Neutrophil (primary cell): ENCODE results near the gene REL.
"Not testable (repeated sequence)": the region's sequence is repeated elsewhere in the genome, so short reads cannot be mapped to it uniquely, and the experiment has no call there.

Experiments used
- H3K27ac ChIP-seq: fragments of 200-600 bp; sonication (generic); 2 replicates; pipeline ENCODE4 v1.5.1; 2016; ENCODE audit warnings: mild to moderate bottlenecking, moderate library complexity
- H3K27me3 ChIP-seq: fragments of 200-600 bp; sonication (generic); 2 replicates; pipeline ENCODE4 v1.6.0; 2016; ENCODE audit warnings: mild to moderate bottlenecking
- H3K36me3 ChIP-seq: fragments of 200-600 bp; sonication (generic); 2 replicates; pipeline ENCODE4 v1.5.1; 2017
- H3K4me1 ChIP-seq, 2 experiments: fragments of 200-600 bp in 1 of 2; sonication (generic) in 1 of 2; 1 replicate in 1 of 2; 2 replicates in 1 of 2; pipeline versions ENCODE4 v1.5.1 to v1.6.1; 2013 to 2016; ENCODE audit warnings: low read depth in 1 of 2, low read length in 1 of 2, mild to moderate bottlenecking in 1 of 2, moderate library complexity in 1 of 2; ENCODE audit not compliant: control insufficient read depth in 1 of 2, insufficient read depth in 1 of 2
- H3K4me3 ChIP-seq, 2 experiments: fragments of 200-600 bp in 1 of 2; sonication (generic) in 1 of 2; 1 replicate in 1 of 2; 2 replicates in 1 of 2; pipeline ENCODE4 v1.5.1; 2013 to 2016; ENCODE audit warnings: low read depth in 1 of 2, low read length in 1 of 2, mild to moderate bottlenecking in 1 of 2, moderate library complexity in 1 of 2
- H3K9me3 ChIP-seq: fragments of 200-600 bp; sonication (generic); 2 replicates; pipeline ENCODE4 v1.5.1; 2016
- CTCF ChIP-seq: fragments of 200-600 bp; sonication (generic); IDR thresholded peaks from 2 replicates; pipeline ENCODE4 v1.5.1; 2016; ENCODE audit warnings: antibody characterized with exemption

Gene REL

GRCh38 chr2:60898567-60898966 lies 17.2 kb downstream of the REL start:
- no peaks in the 10 kb centered on the region for H3K4me1 ChIP-seq
- no peak overlapping the region for H3K27ac ChIP-seq
- H3K9me3 ChIP-seq = no peaks in the 10 kb centered on the region
- H3K4me3 ChIP-seq = no peak overlapping the region
- TF ChIP-seq CTCF = no peak
- H3K36me3 ChIP-seq = peaks cover 89% of the 10 kb centered on the region
- no peaks in the 10 kb centered on the region for H3K27me3 ChIP-seq

- H3K4me3 ChIP-seq = no peak overlapping the region
- no peaks in the 10 kb centered on the region for H3K9me3 ChIP-seq
- peaks cover 88% of the 10 kb centered on the region for H3K36me3 ChIP-seq
- TF ChIP-seq CTCF = no peak
- no peaks in the 10 kb centered on the region for H3K27me3 ChIP-seq
- peak overlapping the region; percentile 27 for H3K27ac ChIP-seq
- no peaks in the 10 kb centered on the region for H3K4me1 ChIP-seq
Measured at GRCh38 chr2:60899230-60899891, 18.0 kb downstream of the REL start.

GRCh38 chr2:60899892-60900249 lies 18.5 kb downstream of the REL start:
- Histone ChIP-seq H3K27me3 (no peaks in the 10 kb centered on the region), H3K9me3 (no peaks in the 10 kb centered on the region), H3K36me3 (peaks cover 88% of the 10 kb centered on the region), H3K4me1 (no peaks in the 10 kb centered on the region), H3K4me3 (no peak overlapping the region), H3K27ac (peak overlapping the region; percentile 27)
- TF ChIP-seq CTCF = no peak

GRCh38 chr2:60901296-60901695 lies 19.9 kb downstream of the REL start:
- not testable (repeated sequence) for H3K27ac ChIP-seq, H3K9me3 ChIP-seq, H3K4me1 ChIP-seq, H3K27me3 ChIP-seq, H3K4me3 ChIP-seq
- H3K36me3 ChIP-seq = peaks cover 88% of the 10 kb centered on the region

- Histone ChIP-seq H3K27ac (peak overlapping the region; percentile 21), H3K36me3 (peaks cover 76% of the 10 kb centered on the region)
- not testable (repeated sequence) for H3K4me1 ChIP-seq, H3K9me3 ChIP-seq, H3K4me3 ChIP-seq, H3K27me3 ChIP-seq
Measured at GRCh38 chr2:60905867-60906266, 24.5 kb downstream of the REL start.

- peaks cover 71% of the 10 kb centered on the region for H3K36me3 ChIP-seq
- TF ChIP-seq CTCF = no peak
Measured at GRCh38 chr2:60906395-60906794, 25.0 kb downstream of the REL start.

GRCh38 chr2:60907329-60907728 lies 26.0 kb downstream of the REL start:
- H3K4me1 ChIP-seq = no peaks in the 10 kb centered on the region
- no peak for TF ChIP-seq CTCF
- no peaks in the 10 kb centered on the region for H3K9me3 ChIP-seq
- H3K4me3 ChIP-seq = no peak overlapping the region
- no peaks in the 10 kb centered on the region for H3K27me3 ChIP-seq
- H3K27ac ChIP-seq = no peak overlapping the region
- peaks cover 62% of the 10 kb centered on the region for H3K36me3 ChIP-seq

More at GRCh38 chr2:60906395-60906794, 25.0 kb downstream of the REL start:
- peak overlapping the region; percentile 40 for H3K27ac ChIP-seq
- no peak overlapping the region for H3K4me3 ChIP-seq
- no peaks in the 10 kb centered on the region for H3K9me3 ChIP-seq
- no peaks in the 10 kb centered on the region for H3K4me1 ChIP-seq
- no peaks in the 10 kb centered on the region for H3K27me3 ChIP-seq
